ENCODE results near the gene FRK.
A peak's percentile ranks its signal among the peaks of the same experiment; 100 is the strongest.

FRK gene

DNA sequence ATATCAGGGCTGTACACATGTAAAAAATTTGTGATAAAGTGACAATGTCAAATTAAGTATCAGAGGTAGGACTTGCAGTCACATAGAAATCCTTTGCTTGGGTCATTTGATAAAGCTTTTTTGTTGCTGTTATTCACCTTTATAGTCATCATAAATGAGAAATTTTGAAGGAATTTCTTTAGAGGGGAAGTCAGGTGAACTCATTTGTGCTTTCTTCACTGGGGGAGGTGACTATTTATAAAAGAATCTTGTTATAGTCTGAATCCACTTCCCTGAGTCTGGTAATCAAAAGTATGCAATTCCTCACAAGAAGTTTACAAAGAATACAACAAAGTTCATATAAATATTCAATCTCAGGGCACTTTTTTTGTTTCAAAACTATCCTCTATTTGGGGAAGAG lies 47.7 kb downstream of the FRK start (continued):
- TF ChIP-seq, protein P1, sequence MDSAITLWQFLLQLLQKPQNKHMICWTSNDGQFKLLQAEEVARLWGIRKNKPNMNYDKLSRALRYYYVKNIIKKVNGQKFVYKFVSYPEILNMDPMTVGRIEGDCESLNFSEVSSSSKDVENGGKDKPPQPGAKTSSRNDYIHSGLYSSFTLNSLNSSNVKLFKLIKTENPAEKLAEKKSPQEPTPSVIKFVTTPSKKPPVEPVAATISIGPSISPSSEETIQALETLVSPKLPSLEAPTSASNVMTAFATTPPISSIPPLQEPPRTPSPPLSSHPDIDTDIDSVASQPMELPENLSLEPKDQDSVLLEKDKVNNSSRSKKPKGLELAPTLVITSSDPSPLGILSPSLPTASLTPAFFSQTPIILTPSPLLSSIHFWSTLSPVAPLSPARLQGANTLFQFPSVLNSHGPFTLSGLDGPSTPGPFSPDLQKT (IDR thresholded peaks at IDR 0.05; ENCODE audit: borderline replicate concordance, low read depth, low read length), result no peak
- TF ChIP-seq KLF7 (tag by site-specific recombination; IDR thresholded peaks at IDR 0.05; ENCODE audit: borderline replicate concordance) (no peak), ZNF521 (tag by site-specific recombination; IDR thresholded peaks at IDR 0.05) (no peak), ZNF202 (tag by site-specific recombination; IDR thresholded peaks at IDR 0.05; ENCODE audit: borderline replicate concordance) (no peak)
- TF ChIP-seq, protein P2, sequence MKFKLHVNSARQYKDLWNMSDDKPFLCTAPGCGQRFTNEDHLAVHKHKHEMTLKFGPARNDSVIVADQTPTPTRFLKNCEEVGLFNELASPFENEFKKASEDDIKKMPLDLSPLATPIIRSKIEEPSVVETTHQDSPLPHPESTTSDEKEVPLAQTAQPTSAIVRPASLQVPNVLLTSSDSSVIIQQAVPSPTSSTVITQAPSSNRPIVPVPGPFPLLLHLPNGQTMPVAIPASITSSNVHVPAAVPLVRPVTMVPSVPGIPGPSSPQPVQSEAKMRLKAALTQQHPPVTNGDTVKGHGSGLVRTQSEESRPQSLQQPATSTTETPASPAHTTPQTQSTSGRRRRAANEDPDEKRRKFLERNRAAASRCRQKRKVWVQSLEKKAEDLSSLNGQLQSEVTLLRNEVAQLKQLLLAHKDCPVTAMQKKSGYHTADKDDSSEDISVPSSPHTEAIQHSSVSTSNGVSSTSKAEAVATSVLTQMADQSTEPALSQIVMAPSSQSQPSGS (tag by site-specific recombination; IDR thresholded peaks at IDR 0.05; ENCODE audit: low read depth), result no peak
- TF ChIP-seq, protein P3, sequence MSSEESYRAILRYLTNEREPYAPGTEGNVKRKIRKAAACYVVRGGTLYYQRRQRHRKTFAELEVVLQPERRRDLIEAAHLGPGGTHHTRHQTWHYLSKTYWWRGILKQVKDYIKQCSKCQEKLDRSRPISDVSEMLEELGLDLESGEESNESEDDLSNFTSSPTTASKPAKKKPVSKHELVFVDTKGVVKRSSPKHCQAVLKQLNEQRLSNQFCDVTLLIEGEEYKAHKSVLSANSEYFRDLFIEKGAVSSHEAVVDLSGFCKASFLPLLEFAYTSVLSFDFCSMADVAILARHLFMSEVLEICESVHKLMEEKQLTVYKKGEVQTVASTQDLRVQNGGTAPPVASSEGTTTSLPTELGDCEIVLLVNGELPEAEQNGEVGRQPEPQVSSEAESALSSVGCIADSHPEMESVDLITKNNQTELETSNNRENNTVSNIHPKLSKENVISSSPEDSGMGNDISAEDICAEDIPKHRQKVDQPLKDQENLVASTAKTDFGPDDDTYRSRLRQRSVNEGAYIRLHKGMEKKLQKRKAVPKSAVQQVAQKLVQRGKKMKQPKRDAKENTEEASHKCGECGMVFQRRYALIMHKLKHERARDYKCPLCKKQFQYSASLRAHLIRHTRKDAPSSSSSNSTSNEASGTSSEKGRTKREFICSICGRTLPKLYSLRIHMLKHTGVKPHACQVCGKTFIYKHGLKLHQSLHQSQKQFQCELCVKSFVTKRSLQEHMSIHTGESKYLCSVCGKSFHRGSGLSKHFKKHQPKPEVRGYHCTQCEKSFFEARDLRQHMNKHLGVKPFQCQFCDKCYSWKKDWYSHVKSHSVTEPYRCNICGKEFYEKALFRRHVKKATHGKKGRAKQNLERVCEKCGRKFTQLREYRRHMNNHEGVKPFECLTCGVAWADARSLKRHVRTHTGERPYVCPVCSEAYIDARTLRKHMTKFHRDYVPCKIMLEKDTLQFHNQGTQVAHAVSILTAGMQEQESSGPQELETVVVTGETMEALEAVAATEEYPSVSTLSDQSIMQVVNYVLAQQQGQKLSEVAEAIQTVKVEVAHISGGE (tag by site-specific recombination; conservative IDR thresholded peaks at IDR 0.05; ENCODE audit: low read depth), result no peak

DNA sequence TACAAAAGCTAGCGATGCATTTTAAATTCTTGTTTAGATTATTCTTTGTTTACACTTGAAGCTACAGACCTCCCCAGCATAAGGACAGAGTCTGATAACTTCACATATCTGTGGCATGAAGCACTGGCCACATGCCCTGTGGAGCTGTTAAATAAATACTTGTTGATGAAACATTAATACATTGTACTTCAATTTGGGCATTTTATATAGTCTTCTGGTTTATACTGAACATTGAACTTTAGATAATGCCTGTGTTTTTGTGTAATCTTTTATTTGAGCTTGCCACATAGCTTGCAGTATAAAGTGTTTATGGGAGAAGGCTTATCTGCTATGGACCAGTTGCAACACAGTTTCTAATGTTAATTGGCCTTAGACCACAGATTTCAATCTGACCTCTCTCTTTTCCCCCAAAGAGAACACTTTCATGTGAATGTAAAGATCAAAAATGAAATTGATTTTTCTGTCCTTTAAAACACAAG lies 48.2 kb downstream of the FRK start:
- POLR2A ChIA-PET, result interaction anchor here (1.1 kb wide), 1 partner anchor 88 kb away, joined by 3 read pairs; the partner anchor contains the start of gene NT5DC1
- H3K27ac ChIP-seq (ENCODE audit: extremely low read depth, low read depth, low read length), result no peak overlapping the region

DNA sequence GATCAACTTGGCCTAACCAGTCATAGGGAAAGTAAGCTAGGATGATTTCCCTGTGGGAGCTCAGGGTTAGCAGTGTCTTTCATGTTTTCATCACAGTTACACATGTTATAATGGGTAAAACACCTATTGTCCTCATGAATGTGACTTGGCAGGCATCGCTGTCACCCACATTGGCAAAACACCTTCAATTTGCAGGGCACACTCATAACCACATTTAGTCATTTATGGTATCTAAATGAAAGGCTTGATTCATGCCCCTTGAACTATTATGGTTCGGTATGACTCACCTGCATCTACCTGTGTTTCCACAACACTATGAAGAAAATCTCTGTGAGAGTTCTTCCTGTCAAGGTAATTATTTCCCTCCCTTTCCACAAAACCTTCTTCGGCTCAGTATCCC lies 49.2 kb downstream of the FRK start:
- Histone ChIP-seq H3K9me3 (ENCODE audit: control insufficient read depth, insufficient read depth, low read depth, low read length) (no peaks in the 10 kb centered on the region), H3K36me3 (ENCODE audit: control insufficient read depth in 2 of 2, insufficient read depth in 1 of 2, low read length in 2 of 2) (no peaks in the 10 kb centered on the region), H3K4me3 (ENCODE audit: low read depth, low read length) (no peak overlapping the region), H3K4me1 (ENCODE audit: control insufficient read depth, insufficient read depth, low read length) (peaks cover 4% of the 10 kb centered on the region; the same call in 1 of the 2 replicates), H3K27ac (ENCODE audit: extremely low read depth, low read depth, low read length) (no peak overlapping the region)
- CTCF ChIA-PET, result interaction anchor here (0.6 to 7.0 kb wide), 30 partner anchors 9 to 847 kb away, joined by 3 to 89 read pairs (median 5); partner anchors contain the start of genes FRK and NT5DC1
- POLR2A ChIA-PET, result no interaction called here
- TF ChIP-seq ZNF768 (tag by site-specific recombination; IDR thresholded peaks at IDR 0.05), result no peak
- TF ChIP-seq BCL11A (tag by site-specific recombination; IDR thresholded peaks at IDR 0.05; ENCODE audit: low read depth), result no peak
- TF ChIP-seq ZNF274 (IDR thresholded peaks at IDR 0.05; ENCODE audit: low read length), result no peak
- no peak for TF ChIP-seq ZNF274 (tag by site-specific recombination; IDR thresholded peaks at IDR 0.05; ENCODE audit: borderline replicate concordance)
- TF ChIP-seq ZEB2 (tag by site-specific recombination; IDR thresholded peaks at IDR 0.05), result no peak
- TF ChIP-seq ZNF707 (tag by site-specific recombination; IDR thresholded peaks at IDR 0.05), result no peak
- TF ChIP-seq, protein P4, sequence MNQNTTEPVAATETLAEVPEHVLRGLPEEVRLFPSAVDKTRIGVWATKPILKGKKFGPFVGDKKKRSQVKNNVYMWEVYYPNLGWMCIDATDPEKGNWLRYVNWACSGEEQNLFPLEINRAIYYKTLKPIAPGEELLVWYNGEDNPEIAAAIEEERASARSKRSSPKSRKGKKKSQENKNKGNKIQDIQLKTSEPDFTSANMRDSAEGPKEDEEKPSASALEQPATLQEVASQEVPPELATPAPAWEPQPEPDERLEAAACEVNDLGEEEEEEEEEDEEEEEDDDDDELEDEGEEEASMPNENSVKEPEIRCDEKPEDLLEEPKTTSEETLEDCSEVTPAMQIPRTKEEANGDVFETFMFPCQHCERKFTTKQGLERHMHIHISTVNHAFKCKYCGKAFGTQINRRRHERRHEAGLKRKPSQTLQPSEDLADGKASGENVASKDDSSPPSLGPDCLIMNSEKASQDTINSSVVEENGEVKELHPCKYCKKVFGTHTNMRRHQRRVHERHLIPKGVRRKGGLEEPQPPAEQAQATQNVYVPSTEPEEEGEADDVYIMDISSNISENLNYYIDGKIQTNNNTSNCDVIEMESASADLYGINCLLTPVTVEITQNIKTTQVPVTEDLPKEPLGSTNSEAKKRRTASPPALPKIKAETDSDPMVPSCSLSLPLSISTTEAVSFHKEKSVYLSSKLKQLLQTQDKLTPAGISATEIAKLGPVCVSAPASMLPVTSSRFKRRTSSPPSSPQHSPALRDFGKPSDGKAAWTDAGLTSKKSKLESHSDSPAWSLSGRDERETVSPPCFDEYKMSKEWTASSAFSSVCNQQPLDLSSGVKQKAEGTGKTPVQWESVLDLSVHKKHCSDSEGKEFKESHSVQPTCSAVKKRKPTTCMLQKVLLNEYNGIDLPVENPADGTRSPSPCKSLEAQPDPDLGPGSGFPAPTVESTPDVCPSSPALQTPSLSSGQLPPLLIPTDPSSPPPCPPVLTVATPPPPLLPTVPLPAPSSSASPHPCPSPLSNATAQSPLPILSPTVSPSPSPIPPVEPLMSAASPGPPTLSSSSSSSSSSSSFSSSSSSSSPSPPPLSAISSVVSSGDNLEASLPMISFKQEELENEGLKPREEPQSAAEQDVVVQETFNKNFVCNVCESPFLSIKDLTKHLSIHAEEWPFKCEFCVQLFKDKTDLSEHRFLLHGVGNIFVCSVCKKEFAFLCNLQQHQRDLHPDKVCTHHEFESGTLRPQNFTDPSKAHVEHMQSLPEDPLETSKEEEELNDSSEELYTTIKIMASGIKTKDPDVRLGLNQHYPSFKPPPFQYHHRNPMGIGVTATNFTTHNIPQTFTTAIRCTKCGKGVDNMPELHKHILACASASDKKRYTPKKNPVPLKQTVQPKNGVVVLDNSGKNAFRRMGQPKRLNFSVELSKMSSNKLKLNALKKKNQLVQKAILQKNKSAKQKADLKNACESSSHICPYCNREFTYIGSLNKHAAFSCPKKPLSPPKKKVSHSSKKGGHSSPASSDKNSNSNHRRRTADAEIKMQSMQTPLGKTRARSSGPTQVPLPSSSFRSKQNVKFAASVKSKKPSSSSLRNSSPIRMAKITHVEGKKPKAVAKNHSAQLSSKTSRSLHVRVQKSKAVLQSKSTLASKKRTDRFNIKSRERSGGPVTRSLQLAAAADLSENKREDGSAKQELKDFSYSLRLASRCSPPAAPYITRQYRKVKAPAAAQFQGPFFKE (tag by site-specific recombination; IDR thresholded peaks at IDR 0.05; ENCODE audit: borderline replicate concordance), result no peak
- TF ChIP-seq RBAK (tag by site-specific recombination; IDR thresholded peaks at IDR 0.05), result no peak
- no peak for TF ChIP-seq ZNF843 (tag by site-specific recombination; IDR thresholded peaks at IDR 0.05)
- no peak for TF ChIP-seq ZNF501 (tag by site-specific recombination; IDR thresholded peaks at IDR 0.05)
- TF ChIP-seq, protein P5, sequence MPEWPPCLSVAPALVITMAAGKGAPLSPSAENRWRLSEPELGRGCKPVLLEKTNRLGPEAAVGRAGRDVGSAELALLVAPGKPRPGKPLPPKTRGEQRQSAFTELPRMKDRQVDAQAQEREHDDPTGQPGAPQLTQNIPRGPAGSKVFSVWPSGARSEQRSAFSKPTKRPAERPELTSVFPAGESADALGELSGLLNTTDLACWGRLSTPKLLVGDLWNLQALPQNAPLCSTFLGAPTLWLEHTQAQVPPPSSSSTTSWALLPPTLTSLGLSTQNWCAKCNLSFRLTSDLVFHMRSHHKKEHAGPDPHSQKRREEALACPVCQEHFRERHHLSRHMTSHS (tag by site-specific recombination; IDR thresholded peaks at IDR 0.05), result no peak
- TF ChIP-seq ZFP37 (tag by site-specific recombination; IDR thresholded peaks at IDR 0.05), result no peak
- no peak for TF ChIP-seq EGR2 (tag by site-specific recombination; IDR thresholded peaks at IDR 0.05; ENCODE audit: low read depth)

More for the DNA sequence above, 48.2 kb downstream of the FRK start:
- TF ChIP-seq TCF7L2 (IDR thresholded peaks at IDR 0.05; ENCODE audit: borderline replicate concordance, low read depth, low read length), result peak; percentile 73
- no peak for TF ChIP-seq ZNF248 (tag by site-specific recombination; IDR thresholded peaks at IDR 0.05)
- TF ChIP-seq ZNF791 (tag by site-specific recombination; IDR thresholded peaks at IDR 0.05), result no peak
- H3K36me3 ChIP-seq (ENCODE audit: control insufficient read depth in 2 of 2, insufficient read depth in 1 of 2, low read length in 2 of 2), result no peaks in the 10 kb centered on the region
- no peaks in the 10 kb centered on the region for H3K9me3 ChIP-seq (ENCODE audit: control insufficient read depth, insufficient read depth, low read depth, low read length)
- H3K4me3 ChIP-seq (ENCODE audit: low read depth, low read length), result no peak overlapping the region
- peaks cover 12% of the 10 kb centered on the region; the same call in 1 of the 2 replicates for H3K4me1 ChIP-seq (ENCODE audit: control insufficient read depth, insufficient read depth, low read length)
- CTCF ChIA-PET, result interaction anchor here (0.6 to 7.0 kb wide), 12 partner anchors 74 to 844 kb away, joined by 3 to 89 read pairs (median 4); no protein-coding TSS in a partner anchor

Measured in HEK293 (cell line).